ENCODE measurements around the gene SCD5.

The SCD5 gene

DNA sequence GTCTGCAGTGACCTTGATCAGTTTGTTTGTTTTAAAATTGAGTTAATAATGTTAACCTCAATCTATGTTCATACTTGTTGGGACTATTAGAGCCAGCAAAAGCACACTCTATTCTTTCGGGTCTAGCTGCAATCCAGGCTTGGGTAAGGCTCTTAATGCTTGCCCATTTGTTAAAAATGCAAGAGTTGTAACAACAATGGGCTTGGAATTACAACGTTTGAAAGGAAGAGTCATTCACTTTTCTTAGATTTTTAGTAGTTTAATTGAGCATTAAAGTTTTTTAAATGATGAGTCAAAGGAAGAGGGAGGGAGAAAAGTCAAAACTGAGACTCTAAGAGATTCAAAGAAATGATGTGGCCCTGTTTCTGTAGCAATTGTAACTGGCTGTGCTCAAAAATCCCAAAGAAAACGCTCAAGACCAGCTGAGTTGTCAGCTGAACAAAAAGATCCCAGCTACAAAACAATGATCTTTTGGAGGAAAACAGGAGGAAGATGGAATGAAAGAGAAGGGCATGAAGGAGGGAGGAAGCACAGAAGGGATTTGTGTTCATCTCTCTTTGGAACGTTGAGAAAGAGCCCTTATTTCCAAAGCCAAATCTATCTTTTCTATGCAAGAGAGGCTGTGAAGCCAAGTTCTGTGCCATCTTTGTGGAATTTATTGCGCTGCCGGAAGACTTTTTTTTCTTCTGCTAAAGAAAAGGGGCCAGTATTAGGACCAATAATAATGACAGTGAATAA lies 5.5 kb downstream of the SCD5 start:
- no peak for DNase-seq

GRCh38 chr4:82791179-82791578 lies 7.4 kb downstream of the SCD5 start:
- no peak for DNase-seq

DNA sequence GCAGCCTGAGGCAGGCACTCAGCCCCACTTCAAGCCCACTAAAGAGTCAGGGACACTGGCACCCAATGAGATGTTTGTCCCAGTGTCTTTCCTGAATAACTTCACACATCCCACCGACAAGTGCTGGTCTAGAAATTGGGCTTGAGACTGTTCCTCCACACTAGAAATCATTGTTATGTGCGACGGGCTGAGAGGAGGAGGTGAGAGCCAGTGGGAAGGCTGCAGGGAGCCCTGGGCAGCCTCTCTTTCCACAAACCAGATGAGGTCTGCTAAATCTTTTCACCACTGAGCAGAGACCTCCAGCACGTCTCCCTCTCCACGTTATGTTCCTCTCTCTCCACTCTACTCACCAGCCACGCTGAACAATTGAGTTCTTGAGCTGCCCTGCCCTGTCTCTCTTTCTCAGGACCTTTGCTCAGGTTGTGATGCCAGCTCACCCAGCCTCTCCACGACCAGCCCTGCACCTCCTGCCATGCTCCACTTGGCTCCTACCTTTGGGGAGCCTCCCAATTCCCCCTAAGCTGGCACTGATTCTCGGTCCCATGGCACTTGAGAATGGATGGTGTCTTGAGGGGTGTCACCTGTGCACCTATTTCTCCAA lies 8.4 kb downstream of the SCD5 start:
- no peak for DNase-seq

DNA sequence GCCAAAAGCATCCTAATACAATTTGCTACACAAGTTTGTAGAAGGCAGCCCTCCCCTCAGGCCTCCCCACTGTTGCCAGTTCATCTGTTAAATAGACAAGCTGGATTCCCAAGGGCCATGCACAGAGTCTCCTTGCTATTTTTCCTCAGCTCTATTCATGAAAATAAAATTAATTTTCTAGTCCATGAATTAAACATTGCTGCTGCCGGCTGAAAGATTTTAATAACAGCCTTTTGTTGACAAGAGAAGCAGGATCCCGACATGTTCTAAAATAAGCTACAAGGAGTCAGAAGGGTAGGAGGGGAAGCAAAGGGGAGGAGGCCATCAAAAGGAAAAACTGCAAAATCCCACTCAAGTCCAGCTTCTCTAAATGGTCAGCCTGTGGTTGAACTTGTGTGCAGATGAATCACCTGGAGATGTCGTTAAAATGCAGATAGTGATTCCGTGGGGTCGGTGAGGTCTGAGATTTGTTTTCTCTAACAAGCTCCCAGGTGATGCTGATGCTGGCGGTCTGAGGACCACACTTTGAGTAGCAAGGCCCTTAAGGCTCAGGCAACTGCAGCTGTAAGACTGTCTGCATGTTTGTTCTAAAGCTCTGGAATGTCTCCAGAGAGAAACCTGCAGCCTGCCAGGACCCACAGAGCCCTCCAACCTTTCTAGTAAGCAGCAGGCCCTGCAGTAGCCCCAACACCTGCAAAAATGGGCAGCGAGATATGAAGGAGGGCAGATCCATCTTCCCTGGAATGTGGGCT lies 9.4 kb downstream of the SCD5 start:
- DNase-seq, result no peak

- no peak for DNase-seq
Measured at GRCh38 chr4:82787342-82787741, 11.3 kb downstream of the SCD5 start.

DNA sequence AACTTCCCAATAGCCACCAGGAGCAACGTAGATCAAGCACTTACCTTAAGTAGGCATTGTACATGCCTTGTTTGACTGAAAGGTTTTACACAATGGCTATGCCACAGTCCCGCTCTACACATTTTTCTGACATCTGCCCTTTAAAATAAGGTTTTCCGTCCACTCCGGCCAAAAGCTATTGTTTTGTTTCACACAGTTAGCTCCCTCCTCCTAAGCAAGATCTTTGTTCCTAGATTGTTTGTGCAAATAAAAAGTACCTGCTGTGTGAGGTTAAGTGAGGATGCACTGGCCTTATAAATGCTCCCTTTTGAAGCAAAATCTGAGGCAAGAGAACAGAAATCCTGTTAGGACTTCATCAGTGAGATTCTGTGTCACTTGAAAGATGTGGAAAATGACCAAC lies 11.8 kb downstream of the SCD5 start:
- no peak for DNase-seq

DNA sequence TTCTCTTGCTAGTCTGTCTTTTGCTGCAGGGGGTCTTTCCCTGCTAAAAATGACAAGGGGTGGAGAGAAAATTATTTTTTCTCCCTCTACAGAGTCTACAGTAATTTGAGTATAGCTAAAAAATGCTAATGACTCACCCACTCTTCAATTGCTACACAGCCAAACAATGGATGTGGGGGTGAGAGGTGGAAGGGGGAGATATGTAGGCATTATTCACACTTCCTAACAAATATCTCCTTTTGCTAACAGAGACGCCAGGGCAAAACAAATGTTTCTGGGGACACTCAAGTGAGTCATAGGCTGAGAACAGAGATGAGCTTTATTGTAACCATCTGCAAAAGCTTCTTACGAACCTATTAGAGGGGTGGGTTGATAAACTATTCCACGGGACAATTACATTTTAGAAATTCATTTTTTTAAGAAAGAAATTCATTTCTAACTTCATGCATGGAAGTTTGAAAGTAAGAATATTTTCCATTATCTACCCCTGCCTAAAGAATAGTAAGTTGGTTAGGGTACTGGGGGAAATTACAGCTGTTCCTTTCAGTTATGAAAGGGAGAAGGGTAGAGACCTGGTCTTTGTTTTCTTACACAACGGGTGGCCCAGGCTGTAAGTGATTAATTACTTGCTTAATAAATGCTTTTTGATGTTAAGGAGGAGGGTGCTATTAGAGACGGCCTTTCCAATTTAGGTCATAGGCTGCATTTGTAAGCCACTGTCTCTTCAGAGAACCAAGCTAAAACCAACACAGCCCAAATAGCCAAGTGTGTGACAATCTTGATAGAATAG lies 12.8 kb downstream of the SCD5 start:
- peak; percentile 39 for DNase-seq

DNA sequence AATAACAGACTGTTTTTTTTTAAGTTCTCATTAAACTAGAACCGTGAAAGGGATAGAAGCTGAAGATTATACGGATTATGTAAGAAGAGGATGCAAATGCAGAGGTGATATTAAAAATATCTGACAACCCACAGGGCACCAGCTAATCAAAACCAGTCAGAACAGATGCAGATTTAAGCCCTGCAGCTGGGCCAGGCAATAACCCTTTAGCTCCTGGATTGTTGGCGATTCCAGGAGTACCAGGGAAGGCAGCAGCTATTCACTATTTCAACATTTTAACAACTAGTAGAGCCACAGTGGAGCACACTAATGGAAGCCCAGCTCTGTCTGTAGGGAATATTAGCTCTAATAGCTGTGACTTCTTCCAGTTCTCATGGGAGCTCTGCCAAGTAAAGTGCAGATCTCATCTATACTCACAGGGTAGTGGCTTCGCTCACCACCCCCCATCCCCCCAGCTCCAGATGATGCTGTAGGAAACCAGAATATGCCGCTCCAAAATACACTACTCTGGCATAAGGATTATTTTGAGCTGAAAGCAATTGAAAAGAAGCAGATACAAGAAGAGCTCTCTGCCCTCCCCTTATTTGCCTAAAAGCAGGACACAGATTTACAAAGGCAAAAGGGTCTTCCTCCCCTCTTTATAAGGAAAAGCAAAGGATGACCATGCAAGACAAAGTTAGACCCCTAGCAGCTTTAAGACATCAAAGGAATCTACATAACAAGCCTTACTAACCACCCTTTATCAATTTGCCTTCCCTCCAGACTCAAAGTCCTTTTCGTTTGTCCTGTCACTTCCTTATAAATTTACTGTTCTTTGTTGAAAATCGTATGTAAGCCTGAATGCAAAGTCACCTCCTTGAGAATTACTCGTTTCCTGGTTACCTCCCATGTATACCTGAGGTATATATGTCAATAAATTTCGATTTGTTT lies 13.7 kb downstream of the SCD5 start:
- no peak for DNase-seq

GRCh38 chr4:82782626-82783345 lies 15.8 kb downstream of the SCD5 start:
- DNase-seq, result no peak

GRCh38 chr4:82780752-82781231 lies 17.8 kb downstream of the SCD5 start:
- peak; percentile 99 for DNase-seq

- DNase-seq, result no peak
Measured at GRCh38 chr4:82780170-82780751, 18.3 kb downstream of the SCD5 start.

- no peak for DNase-seq
Measured at GRCh38 chr4:82779032-82779431, 19.6 kb downstream of the SCD5 start.

DNA sequence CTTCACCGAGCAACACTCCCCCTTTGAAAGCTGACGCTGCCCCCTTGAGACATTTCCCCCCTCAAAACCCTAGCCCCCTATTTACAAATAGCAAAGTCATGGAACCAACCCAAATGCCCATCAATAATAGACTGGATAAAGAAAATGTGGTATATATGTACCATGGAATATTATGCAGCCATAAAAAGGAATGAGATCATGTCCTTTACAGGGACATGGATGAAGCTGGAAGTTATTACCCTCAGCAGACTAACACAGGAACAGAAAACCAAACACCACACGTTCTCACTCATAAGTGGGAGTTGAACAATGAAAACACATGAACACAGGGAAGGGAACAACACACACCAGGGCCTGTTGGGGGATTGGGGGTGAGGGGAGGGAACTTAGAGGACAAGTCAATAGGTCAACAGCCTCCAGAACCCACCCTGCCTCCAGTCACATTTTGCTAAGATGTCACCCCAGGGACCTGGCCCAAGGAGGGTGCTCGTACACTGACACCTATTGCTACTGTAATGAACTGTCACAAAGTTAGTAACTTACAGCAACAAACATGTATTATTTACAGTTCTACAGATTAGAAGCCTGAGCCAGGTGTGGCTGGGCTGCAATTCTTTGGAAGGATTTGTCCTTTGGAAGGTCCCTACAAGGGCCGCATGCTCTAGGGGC lies 20.6 kb downstream of the SCD5 start:
- DNase-seq, result no peak

GRCh38 chr4:82776925-82777542 lies 21.6 kb downstream of the SCD5 start:
- no peak for DNase-seq

DNA sequence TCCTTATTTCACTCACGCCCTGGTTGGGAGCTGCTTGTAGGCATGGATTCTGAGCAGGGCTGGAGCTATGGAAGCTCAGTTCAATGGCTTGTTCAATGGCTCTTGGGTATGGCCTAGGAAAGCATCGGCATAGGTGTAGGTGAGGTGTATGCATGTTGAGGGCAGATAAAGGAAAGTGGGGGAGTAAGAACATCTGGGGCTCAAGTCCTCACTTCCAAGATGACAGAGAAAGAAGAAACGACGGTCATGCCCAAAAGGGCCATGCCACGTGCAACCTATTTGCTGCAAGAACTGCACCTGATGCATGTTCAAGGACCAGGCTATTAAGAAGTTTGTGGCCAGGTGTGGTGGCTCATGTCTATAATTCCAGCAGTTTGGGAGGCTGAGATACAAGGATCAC lies 23.4 kb downstream of the SCD5 start:
- no peak for DNase-seq

GRCh38 chr4:82774711-82775171 lies 23.9 kb downstream of the SCD5 start:
- DNase-seq, result no peak

- DNase-seq, result no peak
Measured at GRCh38 chr4:82773057-82773456, 25.5 kb downstream of the SCD5 start.

- DNase-seq, result no peak
Measured at GRCh38 chr4:82770607-82771006, 28.0 kb downstream of the SCD5 start.

GRCh38 chr4:82765134-82765533 lies 33.5 kb downstream of the SCD5 start:
- DNase-seq, result no peak

GRCh38 chr4:82761229-82761628 lies 37.4 kb downstream of the SCD5 start:
- no peak for DNase-seq

Measured in COR-L47 (cell line).